B cell (primary cell): ENCODE data around the gene HTR2A. TPM values are rescaled to one million over a fixed set of nuclear protein-coding genes. Genes with fewer than 3 reads are reported as not detected.

Experiments
- ATAC-seq: fragments of 200-7000 bp; cut with Tn5 transposase; one replicate; pipeline ENCODE4 v1.10.0; 2021; ENCODE audit warnings: low read depth, mild to moderate bottlenecking, moderate number of reproducible peaks, moderate library complexity
- CTCF ChIA-PET: fragments of 350-600 bp; sonication (Branson Sonifier 250); formaldehyde crosslinking; loops from one replicate; lab custom pipeline; 2021; ENCODE audit warnings: antibody characterized with exemption, inconsistent platforms; lab: Charles Lee
- POLR2A ChIA-PET: fragments of 350-600 bp; sonication (Branson Sonifier 250); formaldehyde crosslinking; loops from one replicate; lab custom pipeline; 2021; ENCODE audit warnings: antibody characterized with exemption; lab: Charles Lee
- DNase-seq: peaks from one replicate; pipeline ENCODE4 v3.0.0; 2013
- H2AFZ ChIP-seq: 2 replicates; pipeline ENCODE4 v1.6.1; 2012; ENCODE audit warnings: mild to moderate bottlenecking, low read depth, low read length; ENCODE audit not compliant: insufficient read depth, poor library complexity, severe bottlenecking
- H3K27ac ChIP-seq, 2 donors: 1 replicate in 1 of 2; 2 replicates in 1 of 2; pipeline ENCODE4 v1.5.1; 2012 to 2013; ENCODE audit warnings: low read length in 2 of 2, mild to moderate bottlenecking in 2 of 2, moderate library complexity in 1 of 2
- H3K27me3 ChIP-seq, 4 experiments: fragments of 200-600 bp in 1 of 4; sonication (generic) in 1 of 4; replicated peaks in 1 of 4; 1 replicate in 2 of 4; 2 replicates in 2 of 4; pipeline versions ENCODE4 v1.6.1 to v1.7.0; 2013 to 2016; ENCODE audit warnings: low read length in 3 of 4, mild to moderate bottlenecking in 2 of 4, mixed read lengths in 1 of 4, moderate library complexity in 1 of 4; ENCODE audit not compliant: insufficient read depth in 4 of 4, control insufficient read depth in 3 of 4; ENCODE audit errors: control extremely low read depth in 1 of 4
- H3K36me3 ChIP-seq, 2 experiments: replicated peaks in 1 of 2; 1 replicate in 1 of 2; 2 replicates in 1 of 2; pipeline versions ENCODE4 v1.6.1 to v1.7.1; 2013; ENCODE audit warnings: low read length in 1 of 2; ENCODE audit not compliant: insufficient read depth in 2 of 2, control insufficient read depth in 1 of 2; ENCODE audit errors: control extremely low read depth in 1 of 2, extremely low read depth in 1 of 2
- H3K4me1 ChIP-seq, 2 donors: fragments of 200-600 bp in 1 of 2; sonication (generic) in 1 of 2; 1 replicate in 1 of 2; 2 replicates in 1 of 2; pipeline versions ENCODE4 v1.5.1 to v1.6.1; 2013 to 2017; ENCODE audit warnings: low read length in 2 of 2; ENCODE audit not compliant: control insufficient read depth in 2 of 2, insufficient read depth in 2 of 2
- H3K4me2 ChIP-seq: replicated peaks from 2 replicates; pipeline ENCODE3; 2012; ENCODE audit warnings: mild to moderate bottlenecking, low read depth, low read length; ENCODE audit not compliant: poor library complexity, severe bottlenecking
- H3K4me3 ChIP-seq, 5 experiments: fragments of 200-600 bp in 1 of 5; sonication (generic) in 1 of 5; 1 replicate in 3 of 5; 2 replicates in 2 of 5; pipeline versions ENCODE4 v1.5.1 to v1.7.0; 2011 to 2016; ENCODE audit warnings: low read length in 4 of 5, mild to moderate bottlenecking in 4 of 5, low read depth in 2 of 5, control low read depth in 1 of 5, moderate library complexity in 1 of 5; ENCODE audit not compliant: insufficient read depth in 1 of 5; ENCODE audit errors: control extremely low read depth in 1 of 5, extremely low read depth in 1 of 5
- H3K79me2 ChIP-seq: fragments of 200-600 bp; sonication (generic); one replicate; pipeline ENCODE4 v1.6.0; 2016; ENCODE audit warnings: low read length; ENCODE audit not compliant: control insufficient read depth, insufficient read depth
- H3K9ac ChIP-seq: fragments of 200-600 bp; sonication (generic); 2 replicates; pipeline ENCODE4 v1.6.1; 2017; ENCODE audit warnings: mild to moderate bottlenecking, low read length, moderate library complexity
- H3K9me3 ChIP-seq, 3 donors: one replicate each; pipeline versions ENCODE4 v1.6.1 to v1.7.1; 2013; ENCODE audit warnings: low read length in 2 of 3; ENCODE audit not compliant: control insufficient read depth in 2 of 3, insufficient read depth in 1 of 3; ENCODE audit errors: control extremely low read depth in 1 of 3
- H4K20me1 ChIP-seq: 2 replicates; pipeline ENCODE4 v1.6.0; 2012; ENCODE audit warnings: mild to moderate bottlenecking, low read length; ENCODE audit not compliant: insufficient read depth, control insufficient read depth, poor library complexity, severe bottlenecking
- H3K27ac Mint-ChIP-seq: one replicate; pipeline ENCODE4 v1.8.0; 2021; ENCODE audit warnings: mixed read lengths
- H3K27me3 Mint-ChIP-seq: one replicate; pipeline ENCODE4 v1.8.0; 2021; ENCODE audit warnings: mixed read lengths
- H3K4me1 Mint-ChIP-seq: one replicate; pipeline ENCODE4 v1.8.0; 2021; ENCODE audit warnings: mixed read lengths
- H3K4me3 Mint-ChIP-seq: one replicate; pipeline ENCODE4 v1.8.0; 2021; ENCODE audit warnings: mixed read lengths
- H3K9me3 Mint-ChIP-seq: one replicate; pipeline ENCODE4 v1.8.0; 2022; ENCODE audit warnings: mixed read lengths; ENCODE audit not compliant: insufficient read depth
- CTCF ChIP-seq: fragments of 200-600 bp; IDR thresholded peaks from one replicate; pipeline ENCODE4 v1.8.0; 2022; ENCODE audit warnings: antibody characterized with exemption, mild to moderate bottlenecking
- EZH2 ChIP-seq: IDR thresholded peaks from 2 replicates; pipeline ENCODE4 v1.6.1; 2012; ENCODE audit warnings: borderline replicate concordance, low read depth, mild to moderate bottlenecking, moderate library complexity, low read length; ENCODE audit not compliant: insufficient read depth, poor library complexity, severe bottlenecking
- WGBS: methylation state at CpG from one replicate; pipeline ENCODE4 v1.1.5; 2013; ENCODE audit warnings: missing lambda C conversion rate; ENCODE audit not compliant: insufficient coverage; 5-methylcytosine and 5-hydroxymethylcytosine counted together
- intact Hi-C: fragments of 100-400 bp; cut with micrococcal nuclease; formaldehyde crosslinking; loops from one replicate; pipeline ENCODE4 v1.10.0; 2022
- polyA plus RNA-seq: library from polyadenylated mRNA; depleted of rRNA; stranded (reverse); fragments of >200 nt; gene quantifications from 2 replicates; pipeline ENCODE4 v1.2.3, GENCODE V29; 2012
- total RNA-seq, 2 donors: library from RNA; stranded (reverse); fragments of 120-200 nt in 1 of 2; gene quantifications; 1 replicate in 1 of 2; 2 replicates in 1 of 2; pipeline versions ENCODE4 v1.2.3 to v1.2.4, GENCODE V29; 2013 to 2022

Gene HTR2A
- total and polyA plus RNA-seq, 2 donors (not counting 1 experiment from before 2014, with no cell fraction given) = not detected

GRCh38 chr13:46797501-46798237 lies 99.2 kb downstream of the HTR2A start:
- no peaks in the 10 kb centered on the region for H3K36me3 ChIP-seq
- no peaks in the 10 kb centered on the region for H3K9me3 ChIP-seq
- Mint-ChIP-seq H3K27me3 (no peaks in the 10 kb centered on the region), H3K9me3 (no peaks in the 10 kb centered on the region), H3K4me1 (peaks cover 30% of the 10 kb centered on the region), H3K27ac (peak overlapping the region; percentile 93), H3K4me3 (peak overlapping the region; percentile 90)
- H3K4me2 ChIP-seq = peak overlapping the region; percentile 89
- peak overlapping the region; percentile 56 to 99 (median 77) for H3K4me3 ChIP-seq
- peak overlapping the region; percentile 78 to 89 for H3K27ac ChIP-seq
- no peak for TF ChIP-seq EZH2
- TF ChIP-seq CTCF = no peak
- no peaks in the 10 kb centered on the region for H3K27me3 ChIP-seq
- peak overlapping the region; percentile 95 for H3K9ac ChIP-seq
- H3K4me1 ChIP-seq = peaks cover 16 to 18% of the 10 kb centered on the region in 2 donors
- H3K79me2 ChIP-seq = peaks cover 27% of the 10 kb centered on the region
- ATAC-seq (no peak), DNase-seq (no peak)
- no peaks in the 10 kb centered on the region for H4K20me1 ChIP-seq
- intact Hi-C loops = loop anchor here (2.0 to 10.0 kb wide), 6 partner anchors 245 to 1883 kb away; partner anchors contain the start of genes LCP1, LRCH1, MED4 and ZC3H13
- CTCF ChIA-PET = interaction anchor here (1.2 kb wide), 1 partner anchor 246 kb away, joined by 6 read pairs; no protein-coding TSS in a partner anchor
- 76% methylated on average over 7 of the region's 9 CpGs for WGBS
- POLR2A ChIA-PET = no interaction called here
- H2AFZ ChIP-seq = peak overlapping the region; percentile 100
